HG03097 (cell line): ENCODE measurements around the gene GPC6.

Source experiments
- ATAC-seq: cut with Tn5 transposase; IDR thresholded peaks from one replicate; pipeline ENCODE4 v1.9.1; 2021; ENCODE audit not compliant: unreplicated experiment, low FRiP score

Gene GPC6

GRCh38 chr13:93872786-93873347 is 646.3 kb downstream of the GPC6 start:
- ATAC-seq = no peak

DNA sequence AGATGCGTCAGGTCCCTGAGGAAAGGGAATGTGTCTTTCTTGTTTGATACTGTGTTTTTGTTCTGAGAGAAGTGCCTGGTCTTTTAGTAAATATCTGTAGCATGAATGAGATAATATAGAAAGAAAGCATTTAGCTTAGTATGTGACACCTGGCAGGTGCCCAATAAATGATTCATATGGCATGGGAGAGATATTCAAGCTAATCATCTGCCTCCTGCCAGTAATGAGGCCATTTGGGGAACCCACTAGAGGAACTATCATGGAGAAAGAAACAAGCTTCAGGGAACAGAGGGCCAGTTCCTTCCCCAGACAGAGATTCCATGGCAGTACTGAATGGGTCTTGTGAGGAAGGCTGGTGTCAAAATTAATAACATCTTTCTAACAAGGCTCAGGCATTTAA is 648.9 kb downstream of the GPC6 start:
- no peak for ATAC-seq

DNA sequence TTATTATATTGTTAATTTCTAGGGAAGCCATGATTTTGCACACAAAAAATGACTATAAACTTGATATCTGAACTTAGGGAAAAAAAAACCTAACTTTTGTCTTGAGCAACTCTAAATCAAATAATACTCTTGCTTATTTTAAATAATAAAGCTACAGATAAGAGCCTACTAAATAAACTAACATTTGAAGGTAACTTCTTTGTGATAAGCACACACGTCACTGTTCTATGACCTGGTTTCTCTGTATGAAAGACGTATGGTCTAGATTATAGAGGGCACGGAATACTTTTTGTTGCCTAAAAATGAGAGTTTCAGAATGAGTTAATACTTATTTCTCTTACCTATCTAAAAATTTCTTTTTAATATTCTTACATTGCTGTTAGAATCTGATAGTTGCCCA is 649.6 kb downstream of the GPC6 start:
- no peak for ATAC-seq

GRCh38 chr13:93878675-93879074 is 652.1 kb downstream of the GPC6 start:
- ATAC-seq = no peak

GRCh38 chr13:93881411-93881810 is 654.8 kb downstream of the GPC6 start:
- no peak for ATAC-seq

GRCh38 chr13:93882086-93882651 is 655.6 kb downstream of the GPC6 start:
- ATAC-seq = no peak

- ATAC-seq = no peak
Measured at GRCh38 chr13:93889430-93889951, 662.9 kb downstream of the GPC6 start.

DNA sequence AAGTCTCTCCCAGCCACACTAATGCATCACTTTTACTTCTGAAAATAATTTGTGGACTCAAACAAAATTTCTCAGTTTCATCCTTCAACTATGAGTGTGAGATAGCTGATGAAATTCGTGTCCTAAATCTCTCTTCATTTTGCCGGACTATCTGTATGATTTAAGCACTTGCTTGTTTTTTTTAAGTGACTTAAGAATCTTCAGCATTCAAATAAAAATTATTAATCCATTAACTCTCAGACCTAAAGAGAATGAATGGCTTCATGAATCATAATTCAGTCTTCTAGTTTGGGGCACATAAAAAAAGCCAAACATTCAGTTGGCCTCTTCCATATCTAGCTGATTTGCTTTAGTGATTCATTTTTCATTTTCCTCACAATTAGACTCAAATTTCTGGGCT is 673.4 kb downstream of the GPC6 start:
- ATAC-seq = no peak

DNA sequence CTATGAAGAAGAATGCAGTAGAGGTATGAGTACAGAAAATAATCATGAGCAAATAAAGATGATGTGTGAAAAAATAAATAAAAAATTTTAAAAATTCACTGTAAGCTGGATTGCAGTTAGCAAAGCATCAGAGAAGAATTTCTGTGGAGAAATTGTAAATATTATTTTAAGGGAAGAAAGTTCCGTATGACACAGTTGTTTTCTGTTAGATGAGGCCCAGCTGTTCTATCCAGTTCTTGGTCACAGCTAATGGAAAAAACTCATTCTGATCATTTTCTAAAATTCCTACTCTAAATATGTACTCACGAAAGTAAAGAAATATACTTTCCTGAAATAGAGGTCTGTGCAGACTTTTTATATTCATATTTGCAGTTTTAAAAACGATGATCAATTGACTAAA is 674.1 kb downstream of the GPC6 start:
- ATAC-seq = no peak

GRCh38 chr13:93903909-93904308 is 677.3 kb downstream of the GPC6 start:
- ATAC-seq = no peak

DNA sequence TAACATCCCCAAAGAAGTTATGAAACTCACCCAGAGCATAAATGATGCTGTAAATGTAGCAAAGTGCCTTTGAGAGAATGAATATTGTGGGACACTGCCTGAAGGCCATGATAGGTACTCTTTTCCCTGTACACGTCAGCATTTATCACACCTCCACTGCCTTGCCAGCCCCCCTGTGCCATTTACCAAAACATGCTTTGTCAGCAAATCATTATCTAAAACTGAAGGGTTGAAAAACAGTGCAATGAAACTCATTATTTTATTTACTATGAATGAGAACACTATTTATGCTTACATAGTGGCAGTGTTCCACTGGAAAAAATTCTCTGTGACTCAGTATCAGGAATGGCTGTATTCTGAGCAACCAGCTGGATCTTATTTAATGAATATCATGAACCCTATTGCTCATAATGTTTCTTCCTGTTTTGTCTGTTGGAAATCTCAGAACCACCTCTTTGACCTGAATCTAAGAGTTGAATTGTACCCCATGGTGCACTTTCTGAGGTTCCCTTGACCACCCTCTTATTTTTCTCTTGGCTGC is 688.7 kb downstream of the GPC6 start:
- ATAC-seq = no peak

- ATAC-seq = no peak
Measured at GRCh38 chr13:93922063-93922855, 695.7 kb downstream of the GPC6 start.

GRCh38 chr13:93925990-93926389 is 699.4 kb downstream of the GPC6 start:
- no peak for ATAC-seq

- ATAC-seq = no peak
Measured at GRCh38 chr13:93926425-93926824, 699.8 kb downstream of the GPC6 start.

DNA sequence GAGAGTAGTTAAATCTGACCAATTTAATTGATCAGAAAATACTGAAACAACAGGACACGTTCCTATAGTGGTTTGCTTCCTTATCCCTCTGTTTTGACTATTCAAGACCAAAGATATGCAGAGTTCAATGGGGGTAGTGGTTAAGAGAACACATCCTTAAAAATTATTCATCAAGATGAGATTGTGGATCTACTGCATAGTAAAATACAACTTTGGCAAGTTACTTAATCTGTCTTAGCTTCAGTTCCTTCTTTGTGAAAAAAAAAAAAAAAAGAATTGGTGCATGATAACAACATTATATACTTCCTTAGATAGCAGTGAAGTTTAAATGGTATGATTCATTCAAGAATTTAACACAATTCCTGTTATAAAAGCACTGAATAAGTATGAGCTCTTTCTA is 700.8 kb downstream of the GPC6 start:
- ATAC-seq = no peak

- no peak for ATAC-seq
Measured at GRCh38 chr13:93932901-93933300, 706.3 kb downstream of the GPC6 start.

DNA sequence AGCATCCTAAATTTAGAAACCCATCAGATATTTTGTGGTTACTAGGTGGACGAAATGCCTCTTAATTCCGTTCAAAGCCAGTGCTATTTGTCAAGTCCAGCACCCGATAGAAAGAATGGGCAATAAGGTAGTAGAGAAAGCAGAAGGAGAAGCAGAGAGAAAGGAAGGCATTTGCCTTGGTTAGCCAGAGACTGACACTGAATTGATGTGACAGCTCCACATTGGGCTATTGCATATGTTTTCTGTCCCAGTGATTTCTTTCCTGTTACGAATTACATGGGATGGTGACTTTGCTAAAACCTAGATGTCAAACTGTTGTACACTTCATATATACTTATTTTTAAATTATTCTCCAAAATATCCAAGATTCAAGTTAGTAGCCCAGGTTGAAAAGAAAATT is 710.3 kb downstream of the GPC6 start:
- no peak for ATAC-seq

- no peak for ATAC-seq
Measured at GRCh38 chr13:93941444-93941843, 714.8 kb downstream of the GPC6 start.

DNA sequence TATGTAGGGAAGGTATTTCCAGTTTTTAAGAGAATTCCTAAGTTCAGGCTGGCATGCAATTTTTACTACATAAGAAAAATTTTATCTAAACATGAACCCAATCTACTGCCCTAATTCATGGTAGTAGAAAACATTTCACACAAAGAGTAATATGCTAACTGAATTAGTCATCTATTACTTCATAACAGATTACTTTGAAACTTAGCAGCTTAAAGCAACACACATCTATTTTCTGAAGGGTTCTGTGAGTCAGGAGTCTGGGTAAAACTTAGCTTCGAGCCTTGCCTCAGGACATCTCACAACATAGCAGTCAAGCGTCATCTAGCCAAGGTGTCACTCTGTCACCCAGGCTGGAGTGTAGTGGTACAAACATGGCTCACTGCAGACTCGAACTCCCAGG is 715.4 kb downstream of the GPC6 start:
- ATAC-seq = no peak

DNA sequence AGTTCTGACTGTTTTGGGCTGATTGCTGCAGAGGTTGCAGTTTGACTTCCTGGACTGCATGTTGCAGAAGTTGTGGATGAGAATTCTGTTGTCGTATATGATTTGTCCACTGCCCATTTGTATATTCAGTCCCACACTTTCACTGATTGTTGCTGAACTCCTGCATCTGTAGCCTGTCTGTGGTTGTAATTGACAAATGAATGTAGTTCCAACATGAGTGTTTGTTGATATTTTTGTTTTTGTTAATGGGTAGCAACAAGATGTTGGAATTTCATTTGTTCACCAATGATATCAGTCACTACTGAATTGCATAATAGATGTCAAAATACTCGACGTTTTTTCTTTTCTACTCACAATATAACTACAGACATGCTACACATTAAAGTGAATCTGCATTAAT is 719.0 kb downstream of the GPC6 start:
- no peak for ATAC-seq

DNA sequence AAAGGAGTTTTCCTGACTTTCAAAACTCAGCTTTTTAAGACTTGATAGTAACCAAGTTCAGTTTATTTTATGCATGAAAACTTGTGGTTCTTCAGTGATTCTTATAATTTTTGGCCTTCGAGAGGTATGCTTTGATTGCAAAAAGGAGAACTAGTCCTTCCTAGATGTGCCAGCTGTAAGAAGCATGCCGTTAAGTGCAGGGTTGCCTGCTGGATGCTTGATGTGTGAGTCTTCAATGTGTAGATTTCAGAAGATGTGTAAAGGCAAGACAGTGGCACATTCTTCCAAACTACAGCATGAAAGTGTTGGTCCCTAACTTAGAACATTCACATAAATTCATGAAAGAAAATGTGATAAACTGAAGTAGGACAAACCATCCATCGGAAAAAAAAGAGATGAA is 720.4 kb downstream of the GPC6 start:
- ATAC-seq = no peak

DNA sequence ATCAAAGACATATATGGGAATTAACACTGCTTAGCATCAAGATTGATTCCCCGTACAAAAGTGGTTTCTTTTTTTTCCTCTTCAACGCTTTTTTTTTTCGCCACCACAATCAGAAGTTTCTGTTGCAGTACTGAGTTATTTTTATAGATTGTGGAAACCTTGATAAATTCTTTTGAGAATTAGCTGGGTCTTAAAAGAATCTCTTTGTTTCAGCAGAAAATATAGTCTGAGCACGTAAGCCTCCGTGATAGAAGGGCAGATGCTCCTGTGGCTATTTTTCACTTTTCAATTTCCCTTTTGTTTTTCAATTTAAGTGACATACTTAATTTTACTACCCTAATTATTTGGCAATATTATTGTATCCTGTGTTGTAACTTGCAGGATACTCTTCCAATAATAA is 721.0 kb downstream of the GPC6 start:
- no peak for ATAC-seq
